ENCODE results near the gene APBB2.

- TF ChIP-seq, protein P1, sequence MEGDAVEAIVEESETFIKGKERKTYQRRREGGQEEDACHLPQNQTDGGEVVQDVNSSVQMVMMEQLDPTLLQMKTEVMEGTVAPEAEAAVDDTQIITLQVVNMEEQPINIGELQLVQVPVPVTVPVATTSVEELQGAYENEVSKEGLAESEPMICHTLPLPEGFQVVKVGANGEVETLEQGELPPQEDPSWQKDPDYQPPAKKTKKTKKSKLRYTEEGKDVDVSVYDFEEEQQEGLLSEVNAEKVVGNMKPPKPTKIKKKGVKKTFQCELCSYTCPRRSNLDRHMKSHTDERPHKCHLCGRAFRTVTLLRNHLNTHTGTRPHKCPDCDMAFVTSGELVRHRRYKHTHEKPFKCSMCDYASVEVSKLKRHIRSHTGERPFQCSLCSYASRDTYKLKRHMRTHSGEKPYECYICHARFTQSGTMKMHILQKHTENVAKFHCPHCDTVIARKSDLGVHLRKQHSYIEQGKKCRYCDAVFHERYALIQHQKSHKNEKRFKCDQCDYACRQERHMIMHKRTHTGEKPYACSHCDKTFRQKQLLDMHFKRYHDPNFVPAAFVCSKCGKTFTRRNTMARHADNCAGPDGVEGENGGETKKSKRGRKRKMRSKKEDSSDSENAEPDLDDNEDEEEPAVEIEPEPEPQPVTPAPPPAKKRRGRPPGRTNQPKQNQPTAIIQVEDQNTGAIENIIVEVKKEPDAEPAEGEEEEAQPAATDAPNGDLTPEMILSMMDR (IDR thresholded peaks at IDR 0.05; ENCODE audit: low read length): no peak
- no peak for TF ChIP-seq EZH2 (IDR thresholded peaks at IDR 0.05; ENCODE audit: borderline replicate concordance, low read length)
These were observed 369.0 kb downstream of the APBB2 start for GRCh38 chr4:40845154-40845835.

Measured in OCI-LY1 (cell line).